Central memory CD4-positive, alpha-beta T cell (primary cell): ENCODE measurements around the gene TMC1.
"Not testable (repeated sequence)": the region's sequence is repeated elsewhere in the genome, so short reads cannot be mapped to it uniquely, and the experiment has no call there.

Experiments
- DNase-seq: peaks from one replicate; pipeline ENCODE4 v3.0.0; 2022
- total RNA-seq, 3 experiments: gene quantifications; one replicate each; lab custom pipeline; 2026; lab: John Stamatoyannopoulos, UW

Gene TMC1
- total RNA-seq = 0 to 0.05 (median 0) reads per million in 3 experiments

DNA sequence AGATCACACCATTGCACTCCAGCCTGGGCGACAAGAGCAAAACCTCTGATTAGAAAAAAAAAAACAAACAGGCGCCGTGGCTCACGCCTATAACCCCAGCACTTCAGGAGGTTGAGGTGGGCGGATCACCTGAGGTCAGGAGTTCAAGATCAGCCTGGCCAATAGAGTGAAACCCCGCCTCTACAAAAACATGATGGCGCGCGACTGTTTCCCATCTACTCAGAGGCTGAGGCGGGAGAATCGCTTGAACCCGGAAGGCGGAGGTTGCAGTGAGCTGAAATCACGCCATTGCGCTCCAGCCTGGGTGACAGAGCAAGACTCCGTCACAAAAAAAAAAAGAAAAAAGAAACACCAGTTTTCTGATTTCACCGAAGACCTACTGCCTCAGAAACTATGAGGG lies at the start of gene TMC1:
TMC1 (plus strand) TSS at position 193 of the 400 bp plus-strand sequence. CDS start 127,041 bp downstream, outside the sequence.
- DNase-seq = not testable (repeated sequence)

DNA sequence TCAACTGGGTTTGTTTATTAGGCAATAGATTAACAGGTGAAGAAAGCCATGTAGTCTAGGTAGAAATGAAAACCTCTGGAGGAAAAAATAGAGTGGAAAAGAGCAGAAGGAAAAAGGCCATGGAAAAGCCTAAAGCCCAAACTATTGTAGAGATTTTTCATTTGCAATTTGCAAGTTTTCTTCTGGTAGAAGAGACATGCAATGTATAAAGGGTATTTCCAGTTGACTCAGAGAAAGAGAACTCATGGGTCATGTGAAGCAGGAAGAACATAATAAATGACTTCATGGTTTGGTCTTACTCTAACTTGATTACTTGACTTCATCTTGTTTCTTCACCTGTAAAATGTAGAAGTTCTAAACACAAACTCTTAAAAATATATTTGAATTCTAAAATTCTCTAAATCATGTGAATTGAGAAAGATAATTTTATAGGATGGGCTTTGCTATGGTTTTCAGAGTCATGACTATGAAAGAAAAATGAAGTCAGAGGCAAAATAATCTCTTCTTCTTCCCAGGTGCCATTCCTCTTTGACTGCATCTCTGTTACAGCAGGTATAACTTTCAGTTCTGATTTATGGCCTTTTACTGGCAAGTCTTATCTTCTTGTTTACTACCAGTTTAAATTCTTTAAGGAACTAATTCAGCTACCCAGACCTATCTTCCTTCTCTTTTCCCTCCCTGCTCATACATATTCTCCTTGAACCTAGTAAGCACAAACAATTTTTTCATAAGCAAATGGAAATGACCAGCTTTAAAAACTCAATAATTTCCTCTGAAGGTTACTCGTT lies 47.7 kb upstream of the TMC1 start:
- DNase-seq = no peak

GRCh38 chr9:72474676-72475075 lies 46.7 kb upstream of the TMC1 start:
- DNase-seq = no peak

GRCh38 chr9:72476100-72476499 lies 45.3 kb upstream of the TMC1 start:
- DNase-seq = no peak

DNA sequence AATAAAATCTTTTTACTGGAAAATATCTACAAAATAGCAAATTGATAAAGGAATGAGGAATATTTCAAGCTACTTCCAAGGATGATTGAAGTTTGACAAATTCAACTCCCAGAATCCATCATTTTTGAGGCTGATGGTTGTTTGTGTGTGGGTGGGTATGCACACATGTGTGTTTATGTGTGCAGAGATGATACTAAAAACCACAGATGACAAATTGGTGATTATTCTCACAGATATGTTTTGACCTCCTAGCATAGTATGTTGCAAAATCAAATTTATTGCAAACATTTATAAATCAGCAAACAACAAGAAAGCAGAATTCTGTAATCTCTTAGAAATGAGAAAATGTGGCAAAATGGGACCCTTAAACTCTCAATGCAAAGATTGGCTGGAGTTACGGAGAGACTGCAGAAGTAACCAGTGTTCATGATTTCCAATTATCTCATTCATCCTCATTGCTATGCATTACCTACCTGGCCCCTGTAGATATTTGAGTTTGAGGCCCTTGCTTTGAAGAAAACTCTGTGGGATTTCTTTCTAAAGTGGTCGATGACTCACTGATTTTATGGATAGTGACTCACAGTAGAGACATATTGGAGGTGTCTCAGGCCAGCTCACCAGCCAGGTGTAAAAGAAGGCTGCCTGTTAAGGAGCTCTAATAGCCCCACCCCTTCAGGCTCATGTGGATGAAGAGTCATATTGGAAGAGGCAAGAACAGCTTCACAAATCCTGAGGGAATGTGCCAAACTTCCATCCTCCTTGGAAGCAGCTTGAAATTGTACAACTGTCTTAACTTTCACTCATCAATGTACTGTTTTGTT lies 44.6 kb upstream of the TMC1 start:
- no peak for DNase-seq

- no peak for DNase-seq
These were observed 43.4 kb upstream of the TMC1 start for GRCh38 chr9:72477930-72478518.

GRCh38 chr9:72478966-72479365 lies 42.4 kb upstream of the TMC1 start:
- no peak for DNase-seq

- not testable (repeated sequence) for DNase-seq
These were observed 41.1 kb upstream of the TMC1 start for GRCh38 chr9:72480261-72480660.

DNA sequence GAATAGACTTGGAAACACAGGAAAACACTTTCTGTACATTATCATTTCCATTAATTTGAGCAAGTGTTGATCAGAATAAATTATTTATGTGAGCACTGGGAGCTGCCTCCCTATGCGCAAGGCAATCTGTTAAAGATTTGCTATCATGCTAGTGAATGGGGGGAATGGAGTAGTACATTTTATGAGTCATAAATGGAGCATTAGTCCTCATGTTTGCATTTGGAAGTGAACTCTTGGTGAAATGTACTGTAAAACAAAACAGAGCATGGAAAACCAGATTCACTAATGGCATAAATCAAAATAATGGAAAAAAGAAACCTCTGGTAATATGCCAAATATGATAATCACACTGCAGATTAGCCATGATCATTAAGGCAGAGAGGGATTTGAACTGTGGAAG lies 40.5 kb upstream of the TMC1 start:
- DNase-seq = no peak

- DNase-seq = no peak
These were observed 35.4 kb upstream of the TMC1 start for GRCh38 chr9:72485821-72486593.

- DNase-seq = no peak
These were observed 34.8 kb upstream of the TMC1 start for GRCh38 chr9:72486594-72486955.

GRCh38 chr9:72487665-72488064 lies 33.7 kb upstream of the TMC1 start:
- DNase-seq = not testable (repeated sequence)

GRCh38 chr9:72489986-72490385 lies 31.4 kb upstream of the TMC1 start:
- no peak for DNase-seq

DNA sequence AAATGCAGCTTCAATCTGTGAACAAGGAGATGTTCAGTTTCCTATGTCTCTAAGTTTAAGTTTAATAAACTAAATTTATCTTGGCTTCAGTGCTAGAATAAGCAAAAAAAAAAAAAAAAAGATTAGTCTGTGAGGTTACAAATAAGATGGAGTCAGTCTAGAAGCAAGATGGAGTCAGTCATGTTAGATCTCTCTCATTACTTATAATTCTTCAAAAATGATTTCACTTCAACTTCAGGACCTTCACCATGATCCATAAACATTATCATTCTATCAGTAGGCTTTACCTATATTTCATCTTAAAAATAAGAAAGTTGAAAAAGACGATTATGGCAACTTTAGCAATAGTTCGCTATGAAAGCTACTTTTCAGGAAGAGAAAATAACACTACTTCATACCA lies 30.2 kb upstream of the TMC1 start:
- no peak for DNase-seq

DNA sequence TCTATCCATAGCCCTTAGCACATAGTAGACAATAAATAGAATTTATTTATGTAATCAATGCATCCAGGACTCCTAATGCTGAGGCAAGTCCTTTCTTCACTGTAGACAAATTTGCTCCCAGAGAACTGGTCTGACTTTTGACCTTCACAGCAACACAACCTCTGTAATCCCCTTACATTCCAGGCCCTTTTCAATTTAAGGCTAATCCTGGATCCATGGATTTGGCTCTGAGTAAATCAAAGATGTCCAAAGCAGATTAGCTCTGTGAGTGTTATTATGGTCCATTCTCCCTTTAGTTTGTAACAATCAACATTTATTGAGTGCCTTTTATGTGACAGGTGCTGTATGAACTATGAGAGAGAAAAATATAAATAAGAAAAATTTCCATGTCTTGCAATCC lies 27.4 kb upstream of the TMC1 start:
- no peak for DNase-seq

DNA sequence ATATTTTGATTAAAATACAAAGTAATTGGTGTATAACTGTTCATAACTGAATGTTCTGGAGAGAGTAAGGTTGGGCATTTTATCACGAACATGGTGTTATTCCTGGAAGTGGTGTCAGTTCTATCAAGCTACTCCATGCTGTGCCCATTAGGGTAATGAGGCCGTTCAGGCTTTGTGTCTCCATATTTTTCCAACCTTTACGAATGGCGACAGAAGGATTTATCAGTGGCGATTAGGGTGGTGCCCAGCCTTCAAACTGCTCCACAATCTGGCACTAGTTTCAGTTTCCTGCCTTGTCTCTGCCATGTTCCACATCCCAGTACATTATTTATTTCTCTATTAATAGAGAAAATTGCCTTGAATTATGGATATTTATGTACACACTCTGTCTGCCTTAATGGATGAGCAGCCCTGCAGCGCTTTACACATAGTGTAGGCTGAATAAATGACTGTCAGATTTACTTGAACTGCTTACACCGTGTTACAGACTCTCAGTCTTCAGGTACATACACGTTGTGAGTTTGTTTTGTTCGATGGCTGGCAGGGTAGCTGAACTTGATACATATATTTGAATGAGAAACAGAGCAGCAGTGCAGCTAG lies 23.9 kb upstream of the TMC1 start:
- no peak for DNase-seq

GRCh38 chr9:72506615-72507014 lies 14.8 kb upstream of the TMC1 start:
- DNase-seq = no peak

GRCh38 chr9:72509053-72509452 lies 12.4 kb upstream of the TMC1 start:
- DNase-seq = no peak

GRCh38 chr9:72509635-72510034 lies 11.8 kb upstream of the TMC1 start:
- no peak for DNase-seq

DNA sequence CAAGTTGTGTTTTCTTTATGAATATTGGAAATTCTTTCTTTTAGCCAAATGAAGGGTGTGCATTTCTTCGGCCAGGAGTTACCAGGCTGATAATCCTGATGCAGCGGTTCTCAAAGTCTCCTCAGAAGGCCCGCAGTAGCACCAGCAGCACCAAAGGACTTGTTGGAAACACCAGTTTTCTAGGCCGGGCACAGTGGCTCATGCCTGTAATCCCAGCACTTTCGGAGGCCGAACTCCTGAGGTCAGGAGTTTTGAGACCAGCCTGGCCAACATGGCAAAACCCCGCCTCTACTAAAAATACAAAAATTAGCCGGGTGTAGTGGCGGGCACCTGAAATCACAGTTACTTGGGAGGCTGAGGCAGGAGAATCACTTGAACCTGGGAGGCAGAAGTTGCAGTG lies 397 bp upstream of the TMC1 start:
- not testable (repeated sequence) for DNase-seq

DNA sequence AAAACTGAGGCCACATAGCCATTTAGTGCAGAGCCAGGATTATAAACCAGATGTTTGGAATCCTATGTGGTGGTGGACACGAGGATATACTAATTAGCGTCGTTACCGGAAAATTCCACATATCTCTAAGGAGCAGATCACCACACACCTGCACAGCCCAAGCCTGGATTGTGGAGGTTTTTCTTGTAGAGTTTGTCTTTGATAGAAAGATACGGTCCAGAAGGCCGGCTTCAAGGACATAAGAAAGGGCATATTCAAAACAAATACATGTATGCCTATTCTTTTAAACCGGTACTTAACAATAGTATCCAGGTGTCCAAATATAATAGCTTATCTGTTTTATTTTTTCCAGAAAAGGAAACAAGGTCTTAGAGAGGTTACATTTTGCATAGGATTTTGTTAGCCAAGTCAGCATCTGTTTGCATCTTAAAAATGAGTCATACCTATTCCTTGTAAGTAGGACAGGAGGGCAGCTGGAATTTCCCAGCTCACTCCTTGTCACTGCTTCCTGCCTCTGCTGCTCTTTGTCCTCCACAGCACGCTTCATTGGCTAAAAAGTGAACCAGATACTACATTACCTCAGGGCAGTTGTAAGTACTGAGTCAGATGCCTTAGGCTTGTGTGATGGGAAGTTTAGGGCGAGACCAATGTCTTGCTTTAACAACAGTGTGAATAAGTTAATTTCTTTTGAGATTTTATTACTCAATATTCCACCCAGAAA lies 3.6 kb downstream of the TMC1 start:
- no peak for DNase-seq
